ENCODE data around the gene DNM3.

The DNM3 gene

DNA sequence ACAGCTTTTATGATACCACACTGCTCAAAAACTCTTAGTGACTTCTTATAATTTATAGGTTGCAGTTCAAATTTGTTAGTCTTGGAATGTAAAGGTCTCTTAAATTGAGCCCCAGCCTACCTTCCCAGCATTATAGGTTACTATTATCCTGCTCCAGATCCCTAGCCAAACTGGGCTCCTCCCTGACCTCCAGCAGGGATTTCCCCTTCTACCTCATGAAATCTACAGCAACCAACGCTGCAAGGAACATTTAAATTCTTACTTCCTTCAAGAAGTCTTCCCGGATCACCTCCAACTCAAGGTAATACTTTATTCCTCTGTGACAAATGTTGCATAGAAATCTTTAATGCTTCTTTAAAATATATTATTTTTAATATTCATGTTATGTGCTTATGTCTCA lies 324.1 kb downstream of the DNM3 start:
- H3K4me3 ChIP-seq (ENCODE audit: low read depth, low read length): no peak overlapping the region
- DNase-seq (ENCODE audit: low read depth): no peak
- TF ChIP-seq, protein P1, sequence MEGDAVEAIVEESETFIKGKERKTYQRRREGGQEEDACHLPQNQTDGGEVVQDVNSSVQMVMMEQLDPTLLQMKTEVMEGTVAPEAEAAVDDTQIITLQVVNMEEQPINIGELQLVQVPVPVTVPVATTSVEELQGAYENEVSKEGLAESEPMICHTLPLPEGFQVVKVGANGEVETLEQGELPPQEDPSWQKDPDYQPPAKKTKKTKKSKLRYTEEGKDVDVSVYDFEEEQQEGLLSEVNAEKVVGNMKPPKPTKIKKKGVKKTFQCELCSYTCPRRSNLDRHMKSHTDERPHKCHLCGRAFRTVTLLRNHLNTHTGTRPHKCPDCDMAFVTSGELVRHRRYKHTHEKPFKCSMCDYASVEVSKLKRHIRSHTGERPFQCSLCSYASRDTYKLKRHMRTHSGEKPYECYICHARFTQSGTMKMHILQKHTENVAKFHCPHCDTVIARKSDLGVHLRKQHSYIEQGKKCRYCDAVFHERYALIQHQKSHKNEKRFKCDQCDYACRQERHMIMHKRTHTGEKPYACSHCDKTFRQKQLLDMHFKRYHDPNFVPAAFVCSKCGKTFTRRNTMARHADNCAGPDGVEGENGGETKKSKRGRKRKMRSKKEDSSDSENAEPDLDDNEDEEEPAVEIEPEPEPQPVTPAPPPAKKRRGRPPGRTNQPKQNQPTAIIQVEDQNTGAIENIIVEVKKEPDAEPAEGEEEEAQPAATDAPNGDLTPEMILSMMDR (IDR thresholded peaks at IDR 0.05; ENCODE audit: insufficient read depth, low read depth, low read length, missing control alignments): no peak

DNA sequence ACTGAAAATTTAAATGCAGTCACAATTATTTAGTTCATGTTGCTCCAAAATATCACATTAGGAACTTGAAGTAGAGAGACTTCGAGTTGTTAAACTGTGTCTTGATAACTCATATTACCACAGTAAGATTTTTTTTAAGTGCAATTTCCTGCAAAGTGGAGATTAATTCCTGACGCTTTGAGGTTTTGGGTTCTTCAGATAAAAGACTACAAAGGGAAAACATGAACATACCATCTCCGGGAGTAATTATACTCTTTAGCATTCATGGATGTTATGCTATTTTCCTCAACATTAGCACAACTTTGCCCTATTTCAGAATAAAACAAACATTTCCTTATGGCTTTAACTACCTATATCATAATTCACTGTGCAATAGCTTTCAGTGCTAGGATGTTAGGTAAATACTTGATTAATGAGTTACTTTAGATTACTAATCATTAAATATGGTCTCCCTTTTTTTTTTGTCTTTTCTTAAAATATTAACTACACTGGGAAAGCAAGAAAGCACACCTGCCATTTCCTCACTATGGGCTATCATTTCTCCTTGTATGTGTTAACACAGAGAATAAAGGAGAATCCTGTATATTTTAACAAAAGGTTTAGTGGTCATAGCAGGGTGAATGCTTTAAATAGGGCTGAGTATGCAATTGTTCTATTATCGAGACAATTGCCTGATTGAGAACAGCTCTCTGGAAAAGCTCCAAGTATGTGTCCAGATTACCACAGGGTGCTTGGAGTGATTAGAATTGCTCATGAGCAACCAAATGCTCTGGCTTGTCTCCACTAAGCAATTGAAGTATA lies 326.7 kb downstream of the DNM3 start:
- no peak overlapping the region for H3K4me3 ChIP-seq (ENCODE audit: low read depth, low read length)
- TF ChIP-seq, protein P1 (IDR thresholded peaks at IDR 0.05; ENCODE audit: insufficient read depth, low read depth, low read length, missing control alignments): no peak
- DNase-seq (ENCODE audit: low read depth): no peak

DNA sequence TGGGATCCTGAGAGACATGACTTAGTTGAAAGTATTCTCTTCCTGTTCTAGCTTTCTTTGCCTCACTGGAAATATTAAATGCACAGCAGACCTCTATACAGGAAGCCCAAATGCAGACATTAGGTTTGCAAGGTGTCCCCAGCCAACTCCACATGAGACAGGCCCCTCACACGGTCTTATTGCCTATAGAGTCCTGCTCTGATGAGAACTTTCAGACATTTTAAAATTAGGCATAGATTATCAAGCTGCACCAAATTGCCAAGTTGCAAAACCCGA lies 327.2 kb downstream of the DNM3 start:
- no peak for DNase-seq (ENCODE audit: low read depth)
- TF ChIP-seq, protein P1 (IDR thresholded peaks at IDR 0.05; ENCODE audit: insufficient read depth, low read depth, low read length, missing control alignments): no peak

DNA sequence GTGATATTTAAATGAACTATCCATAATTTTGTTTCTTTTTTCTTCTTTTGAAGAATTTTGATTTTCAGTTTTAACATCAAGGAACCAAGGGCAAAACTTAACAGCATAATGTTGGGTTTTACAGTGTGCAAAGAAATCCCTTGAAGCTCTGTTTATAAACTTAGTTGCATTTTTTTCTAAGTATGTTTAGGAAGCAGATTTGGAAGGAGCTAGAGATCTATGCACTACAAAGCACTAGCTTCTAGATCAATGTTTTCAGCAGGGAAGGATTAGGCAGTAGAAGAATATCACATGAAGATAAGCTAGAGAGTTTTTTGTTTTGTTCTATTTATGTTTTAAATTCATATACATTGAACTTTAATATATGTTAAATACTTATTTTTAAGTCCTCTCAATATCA lies 328.5 kb downstream of the DNM3 start:
- DNase-seq (ENCODE audit: low read depth): no peak
- no peak overlapping the region for H3K4me3 ChIP-seq (ENCODE audit: low read depth, low read length)
- TF ChIP-seq, protein P1 (IDR thresholded peaks at IDR 0.05; ENCODE audit: insufficient read depth, low read depth, low read length, missing control alignments): no peak

More for the DNA sequence above, 327.2 kb downstream of the DNM3 start:
- H3K4me3 ChIP-seq (ENCODE audit: low read depth, low read length): no peak overlapping the region

DNA sequence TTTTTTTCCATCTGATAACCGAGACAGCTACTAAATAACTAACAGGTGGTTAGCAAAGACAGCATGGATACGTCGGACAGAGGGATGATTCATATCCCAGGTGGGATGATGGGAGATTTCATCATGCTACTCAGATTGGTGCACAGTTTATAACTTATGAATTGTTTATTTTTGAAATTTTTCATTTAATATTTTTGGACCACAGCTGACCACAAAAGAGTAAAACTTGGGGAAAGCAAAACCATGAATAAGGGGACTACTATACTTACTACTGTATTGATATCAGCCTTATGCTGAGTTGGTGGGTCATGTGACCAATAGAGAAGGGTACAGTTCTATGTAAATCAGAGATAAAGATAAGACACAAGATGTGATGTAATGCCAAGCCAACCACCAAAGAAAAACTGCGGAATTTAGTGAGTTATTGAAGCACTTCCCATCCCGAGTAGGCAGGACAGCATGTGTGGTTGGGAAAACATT lies 331.1 kb downstream of the DNM3 start:
- TF ChIP-seq, protein P1 (IDR thresholded peaks at IDR 0.05; ENCODE audit: insufficient read depth, low read depth, low read length, missing control alignments): no peak
- no peak overlapping the region for H3K4me3 ChIP-seq (ENCODE audit: low read depth, low read length)

DNA sequence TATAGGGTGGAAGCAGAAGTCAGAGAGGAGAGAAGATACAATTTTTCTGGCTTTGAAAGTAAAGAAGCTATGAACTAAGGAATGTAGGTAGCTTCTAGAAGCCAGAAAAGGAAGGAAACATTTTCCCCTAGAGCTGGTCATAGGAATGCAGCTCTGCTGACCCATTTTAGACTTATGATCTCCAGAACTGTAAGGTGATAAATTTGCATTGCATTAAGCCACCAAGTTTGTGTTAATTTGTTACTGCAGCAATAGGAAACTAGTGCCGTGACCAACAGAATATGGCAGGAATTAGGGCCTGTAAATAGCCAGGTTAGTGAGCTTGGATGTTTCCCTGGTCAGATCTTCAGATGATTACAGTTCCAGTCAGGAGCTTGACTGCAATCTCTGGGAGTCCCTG lies 334.9 kb downstream of the DNM3 start:
- no peak overlapping the region for H3K4me3 ChIP-seq (ENCODE audit: low read depth, low read length)
- TF ChIP-seq, protein P1 (IDR thresholded peaks at IDR 0.05; ENCODE audit: insufficient read depth, low read depth, low read length, missing control alignments): no peak

More for the DNA sequence above, 331.1 kb downstream of the DNM3 start:
- no peak for DNase-seq (ENCODE audit: low read depth)

DNA sequence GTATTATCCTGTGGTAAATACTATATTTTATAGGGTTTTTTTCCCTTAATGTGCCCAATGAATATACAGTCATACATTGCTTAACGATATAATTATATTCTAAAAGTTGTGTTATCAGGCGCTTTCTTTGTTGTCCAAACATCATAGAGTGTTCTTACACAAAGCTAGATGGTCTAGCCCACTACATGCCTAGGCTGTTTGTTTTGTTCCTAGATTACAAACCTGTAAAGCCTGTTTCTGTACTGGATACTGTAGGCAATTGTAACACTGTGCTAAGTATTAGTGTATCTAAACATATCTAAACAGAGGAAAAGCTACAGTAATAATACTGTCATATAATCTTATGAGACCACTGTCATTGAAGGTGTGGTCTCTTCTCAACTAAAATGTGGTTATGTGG lies 336.6 kb downstream of the DNM3 start:
- TF ChIP-seq, protein P1 (IDR thresholded peaks at IDR 0.05; ENCODE audit: insufficient read depth, low read depth, low read length, missing control alignments): no peak
- no peak for DNase-seq (ENCODE audit: low read depth)
- H3K4me3 ChIP-seq (ENCODE audit: low read depth, low read length): no peak overlapping the region

More for the DNA sequence above, 334.9 kb downstream of the DNM3 start:
- DNase-seq (ENCODE audit: low read depth): no peak
